CD4-positive, alpha-beta T cell treated with Interferon gamma for 1 hour (primary cell): Measurements from ENCODE around the gene SHB.

Experiments used
- DNase-seq: peaks from one replicate; pipeline ENCODE4 v3.0.0-alpha.2; 2020

The SHB gene

GRCh38 chr9:37986001-37986400 lies 83.0 kb downstream of the SHB start:
- DNase-seq = no peak

- no peak for DNase-seq
Observed at GRCh38 chr9:37984672-37985611, 84.1 kb downstream of the SHB start.

GRCh38 chr9:37984278-37984671 lies 84.8 kb downstream of the SHB start:
- DNase-seq = no peak

- DNase-seq = no peak
Observed at GRCh38 chr9:37983381-37984067, 85.5 kb downstream of the SHB start.

- no peak for DNase-seq
Observed at GRCh38 chr9:37979844-37980243, 89.2 kb downstream of the SHB start.

- no peak for DNase-seq
Observed at GRCh38 chr9:37978983-37979382, 90.0 kb downstream of the SHB start.

- DNase-seq = no peak
Observed at GRCh38 chr9:37978481-37978864, 90.6 kb downstream of the SHB start.

- no peak for DNase-seq
Observed at GRCh38 chr9:37977851-37978480, 91.1 kb downstream of the SHB start.

GRCh38 chr9:37976714-37977477 lies 92.1 kb downstream of the SHB start:
- no peak for DNase-seq

GRCh38 chr9:37975639-37976038 lies 93.4 kb downstream of the SHB start:
- DNase-seq = no peak

GRCh38 chr9:37974506-37975173 lies 94.4 kb downstream of the SHB start:
- no peak for DNase-seq

GRCh38 chr9:37972351-37972848 lies 96.6 kb downstream of the SHB start:
- DNase-seq = no peak

GRCh38 chr9:37971691-37972090 lies 97.3 kb downstream of the SHB start:
- no peak for DNase-seq

- no peak for DNase-seq
Observed at GRCh38 chr9:37971108-37971459, 97.9 kb downstream of the SHB start.

- no peak for DNase-seq
Observed at GRCh38 chr9:37970301-37971107, 98.5 kb downstream of the SHB start.

- no peak for DNase-seq
Observed at GRCh38 chr9:37969558-37970300, 99.3 kb downstream of the SHB start.

- DNase-seq = no peak
Observed at GRCh38 chr9:37969130-37969529, 99.9 kb downstream of the SHB start.

- DNase-seq = no peak
Observed at GRCh38 chr9:37968228-37968701, 100.8 kb downstream of the SHB start.

GRCh38 chr9:37967761-37968080 lies 101.3 kb downstream of the SHB start:
- no peak for DNase-seq

- no peak for DNase-seq
Observed at GRCh38 chr9:37967014-37967760, 101.8 kb downstream of the SHB start.
